Vagina (tissue), 2 donors: ENCODE data around the gene BNIP1.

Source experiments
- CTCF ChIP-seq, 3 experiments: fragments of 450-650 bp in 2 of 3; fragments of 200-600 bp in 1 of 3; sonication (generic) in 1 of 3; IDR thresholded peaks; one replicate each; pipeline ENCODE4 v1.5.1; 2017 to 2019; ENCODE audit warnings: antibody characterized with exemption in 3 of 3, mild to moderate bottlenecking in 2 of 3, moderate library complexity in 2 of 3
- POLR2A ChIP-seq, 2 donors: fragments of 450-650 bp; IDR thresholded peaks; one replicate each; pipeline ENCODE4 v1.6.1; 2017; ENCODE audit warnings: antibody characterized with exemption in 2 of 2, mild to moderate bottlenecking in 2 of 2, moderate library complexity in 2 of 2

- TF ChIP-seq CTCF (IDR thresholded peaks at IDR 0.05) = no peak
- no peak for TF ChIP-seq POLR2A (IDR thresholded peaks at IDR 0.05)
These were observed 4.0 kb downstream of the BNIP1 start for GRCh38 chr5:173148354-173148753.
